HepG2 (cell line): ENCODE data around the gene LCN1. TPM values are rescaled to one million over a fixed set of nuclear protein-coding genes. Genes with fewer than 3 reads are reported as not detected.

Experiments
- AGO1 ChIP-seq: fragments of 200-400 bp; formaldehyde crosslinking; IDR thresholded peaks from 2 replicates; pipeline ENCODE4 v1.6.1; 2017; ENCODE audit warnings: mild to moderate bottlenecking, low read depth, low read length, moderate library complexity; ENCODE audit not compliant: poor library complexity, severe bottlenecking
- HNF4G ChIP-seq, 2 experiments: sonication (generic) in 1 of 2; formaldehyde crosslinking in 1 of 2; IDR thresholded peaks; 2 replicates each; pipeline versions ENCODE4 v1.4.0 to v1.6.1; 2011 to 2020; ENCODE audit warnings: borderline replicate concordance in 2 of 2, low read depth in 2 of 2, mild to moderate bottlenecking in 2 of 2, low read length in 1 of 2, missing genetic modification reagents in 1 of 2, moderate library complexity in 1 of 2
- MEIS1 ChIP-seq: sonication (generic); formaldehyde crosslinking; IDR thresholded peaks from 2 replicates; pipeline ENCODE4 v1.9.0; 2021; ENCODE audit warnings: mild to moderate bottlenecking, missing genetic modification reagents, moderate library complexity, borderline replicate concordance
- NFRKB ChIP-seq: fragments of 450-650 bp; IDR thresholded peaks from 2 replicates; pipeline ENCODE4 v1.6.1; 2017
- ONECUT2 ChIP-seq: sonication (generic); formaldehyde crosslinking; IDR thresholded peaks from 2 replicates; pipeline ENCODE4 v1.4.0; 2020; ENCODE audit warnings: missing genetic modification reagents
- RARA ChIP-seq: IDR thresholded peaks from 2 replicates; pipeline ENCODE4 v1.6.1; 2016; ENCODE audit warnings: missing genetic modification reagents, missing compliant biosample characterization
- SMAD3 ChIP-seq: sonication (generic); formaldehyde crosslinking; IDR thresholded peaks from 2 replicates; pipeline ENCODE4 v1.4.0; 2020; ENCODE audit warnings: missing genetic modification reagents
- ZBTB20 ChIP-seq: sonication (generic); formaldehyde crosslinking; IDR thresholded peaks from 2 replicates; pipeline ENCODE4 v1.8.1; 2023; ENCODE audit warnings: missing genetic modification reagents, low read depth, mild to moderate bottlenecking, borderline replicate concordance
- ZBTB7B ChIP-seq: sonication (generic); formaldehyde crosslinking; IDR thresholded peaks from 2 replicates; pipeline ENCODE4 v1.4.0; 2020; ENCODE audit warnings: missing genetic modification reagents
- ZNF207 ChIP-seq: fragments of 450-650 bp; IDR thresholded peaks from 2 replicates; pipeline ENCODE4 v1.6.1; 2016; ENCODE audit warnings: antibody characterized with exemption, borderline replicate concordance
- ZNF501 ChIP-seq: sonication (generic); formaldehyde crosslinking; IDR thresholded peaks from 2 replicates; pipeline ENCODE4 v1.5.1; 2020; ENCODE audit warnings: mild to moderate bottlenecking, moderate library complexity, missing genetic modification reagents
- ZNF589 ChIP-seq: sonication (generic); formaldehyde crosslinking; conservative IDR thresholded peaks from 2 replicates; pipeline ENCODE4 v1.8.0; 2022; ENCODE audit warnings: mild to moderate bottlenecking, moderate library complexity, missing genetic modification reagents
- ZNF670 ChIP-seq: sonication (generic); formaldehyde crosslinking; IDR thresholded peaks from 2 replicates; pipeline ENCODE4 v1.8.0; 2022; ENCODE audit warnings: mild to moderate bottlenecking, missing genetic modification reagents, borderline replicate concordance
- ZNF674 ChIP-seq: sonication (generic); formaldehyde crosslinking; IDR thresholded peaks from 2 replicates; pipeline ENCODE4 v1.5.0; 2020; ENCODE audit warnings: low read depth, mild to moderate bottlenecking, missing genetic modification reagents
- ZNF713 ChIP-seq: sonication (generic); formaldehyde crosslinking; IDR thresholded peaks from 2 replicates; pipeline ENCODE4 v1.4.0; 2020; ENCODE audit warnings: mild to moderate bottlenecking, missing genetic modification reagents
- polyA plus RNA-seq, 8 experiments: library from polyadenylated mRNA; depleted of rRNA in 3 of 8; stranded (reverse) in 7 of 8; unstranded in 1 of 8; fragments of >200 nt; fragmentation: Illumina TruSeq in 4 of 8; extraction: Trizol in 4 of 8; gene quantifications; 2 replicates each; pipeline versions ENCODE4 v1.2.1 to v1.2.3, GENCODE V29; 2011 to 2016; ENCODE audit warnings: low read depth in 4 of 8, missing spikeins in 1 of 8, mixed read lengths in 1 of 8; ENCODE audit not compliant: insufficient read depth in 1 of 8
- total RNA-seq, 5 experiments: library from RNA; depleted of rRNA; stranded (reverse); fragments of >200 nt; fragmentation: Illumina TruSeq; extraction: Trizol; gene quantifications; 2 replicates each; pipeline ENCODE4 v1.2.3, GENCODE V29; 2016; ENCODE audit warnings: low read depth in 1 of 5
- TF ChIP-seq, protein P1 (sequence below): sonication (generic); formaldehyde crosslinking; IDR thresholded peaks from 2 replicates; pipeline ENCODE4 v1.4.0; 2020; ENCODE audit warnings: mild to moderate bottlenecking, missing genetic modification reagents
- TF ChIP-seq, protein P2 (sequence below): sonication (generic); formaldehyde crosslinking; conservative IDR thresholded peaks from 2 replicates; pipeline ENCODE4 v1.8.1; 2023; ENCODE audit warnings: missing genetic modification reagents
- TF ChIP-seq, protein P3 (sequence below): sonication (generic); formaldehyde crosslinking; IDR thresholded peaks from 2 replicates; pipeline ENCODE4 v1.9.0; 2021; ENCODE audit warnings: missing genetic modification reagents, borderline replicate concordance
- TF ChIP-seq, protein P4 (sequence below): IDR thresholded peaks from 2 replicates; pipeline ENCODE4 v1.6.1; 2016; ENCODE audit warnings: control low read depth
- TF ChIP-seq, protein P5 (sequence below): sonication (generic); formaldehyde crosslinking; conservative IDR thresholded peaks from 2 replicates; pipeline ENCODE4 v1.4.0; 2020; ENCODE audit warnings: mild to moderate bottlenecking, missing genetic modification reagents, moderate library complexity

The LCN1 gene
- total and polyA plus RNA-seq, 2 of the 13 experiments (the other 11 are each of a cell fraction or from before 2014, with no cell fraction given), result not detected

DNA sequence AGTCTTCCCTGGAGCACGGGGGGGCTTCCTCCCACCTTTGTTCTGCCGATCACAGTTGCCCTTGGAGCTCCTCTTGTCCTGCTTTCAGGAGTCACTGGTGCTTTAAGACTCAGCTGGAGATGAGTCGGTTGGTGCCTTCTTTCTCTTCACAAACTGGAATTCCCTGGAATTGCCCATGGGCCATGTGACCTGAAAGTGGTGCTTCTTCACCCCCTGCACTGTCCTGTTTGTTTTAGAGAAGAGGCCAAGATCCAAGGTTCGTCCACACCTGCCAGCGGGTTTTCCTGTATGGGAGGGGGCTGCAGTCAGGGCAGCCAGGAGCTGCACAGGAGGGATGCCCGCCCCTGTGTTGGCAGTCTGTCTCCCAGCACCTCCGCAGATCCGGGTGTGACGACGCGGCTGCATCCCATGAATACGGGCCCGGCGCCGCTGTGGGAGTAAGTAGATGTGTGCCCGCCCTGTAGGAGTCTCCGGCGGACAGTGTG is 30.2 kb upstream of the LCN1 start (continued):
- TF ChIP-seq SMAD3 (CRISPR knock-in tag) (no peak), ZNF501 (CRISPR knock-in tag) (0 out of 2 replicates have a peak, but pooled peaks have one; percentile 44), HNF4G (IDR thresholded peaks at IDR 0.05; ENCODE audit: borderline replicate concordance, low read depth, low read length) (peak; percentile 74), HNF4G (CRISPR knock-in tag; IDR thresholded peaks at IDR 0.05; ENCODE audit: borderline replicate concordance, low read depth) (no peak; the same call in 1 of the 2 replicates), MEIS1 (peak; percentile 62; the same call in 1 of the 2 replicates), ONECUT2 (no peak), ZBTB20 (CRISPR knock-in tag) (peak; percentile 30; the same call in 1 of the 2 replicates), ZNF670 (peak; percentile 47; the same call in 1 of the 2 replicates), ZNF589 (CRISPR knock-in tag) (no peak), ZNF713 (no peak), ZBTB7B (peak; percentile 40; the same call in 1 of the 2 replicates), ZNF207 (no peak), ZNF674 (CRISPR knock-in tag) (no peak), RARA (peak; percentile 64), AGO1 (no peak), NFRKB (no peak)
- TF ChIP-seq, protein P1, sequence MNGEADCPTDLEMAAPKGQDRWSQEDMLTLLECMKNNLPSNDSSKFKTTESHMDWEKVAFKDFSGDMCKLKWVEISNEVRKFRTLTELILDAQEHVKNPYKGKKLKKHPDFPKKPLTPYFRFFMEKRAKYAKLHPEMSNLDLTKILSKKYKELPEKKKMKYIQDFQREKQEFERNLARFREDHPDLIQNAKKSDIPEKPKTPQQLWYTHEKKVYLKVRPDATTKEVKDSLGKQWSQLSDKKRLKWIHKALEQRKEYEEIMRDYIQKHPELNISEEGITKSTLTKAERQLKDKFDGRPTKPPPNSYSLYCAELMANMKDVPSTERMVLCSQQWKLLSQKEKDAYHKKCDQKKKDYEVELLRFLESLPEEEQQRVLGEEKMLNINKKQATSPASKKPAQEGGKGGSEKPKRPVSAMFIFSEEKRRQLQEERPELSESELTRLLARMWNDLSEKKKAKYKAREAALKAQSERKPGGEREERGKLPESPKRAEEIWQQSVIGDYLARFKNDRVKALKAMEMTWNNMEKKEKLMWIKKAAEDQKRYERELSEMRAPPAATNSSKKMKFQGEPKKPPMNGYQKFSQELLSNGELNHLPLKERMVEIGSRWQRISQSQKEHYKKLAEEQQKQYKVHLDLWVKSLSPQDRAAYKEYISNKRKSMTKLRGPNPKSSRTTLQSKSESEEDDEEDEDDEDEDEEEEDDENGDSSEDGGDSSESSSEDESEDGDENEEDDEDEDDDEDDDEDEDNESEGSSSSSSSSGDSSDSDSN (CRISPR knock-in tag), result 0 out of 2 replicates have a peak, but pooled peaks have one; percentile 32
- TF ChIP-seq, protein P2, sequence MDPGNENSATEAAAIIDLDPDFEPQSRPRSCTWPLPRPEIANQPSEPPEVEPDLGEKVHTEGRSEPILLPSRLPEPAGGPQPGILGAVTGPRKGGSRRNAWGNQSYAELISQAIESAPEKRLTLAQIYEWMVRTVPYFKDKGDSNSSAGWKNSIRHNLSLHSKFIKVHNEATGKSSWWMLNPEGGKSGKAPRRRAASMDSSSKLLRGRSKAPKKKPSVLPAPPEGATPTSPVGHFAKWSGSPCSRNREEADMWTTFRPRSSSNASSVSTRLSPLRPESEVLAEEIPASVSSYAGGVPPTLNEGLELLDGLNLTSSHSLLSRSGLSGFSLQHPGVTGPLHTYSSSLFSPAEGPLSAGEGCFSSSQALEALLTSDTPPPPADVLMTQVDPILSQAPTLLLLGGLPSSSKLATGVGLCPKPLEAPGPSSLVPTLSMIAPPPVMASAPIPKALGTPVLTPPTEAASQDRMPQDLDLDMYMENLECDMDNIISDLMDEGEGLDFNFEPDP (CRISPR knock-in tag), result 0 out of 2 replicates have a peak, but pooled peaks have one; percentile 8
- TF ChIP-seq, protein P3, sequence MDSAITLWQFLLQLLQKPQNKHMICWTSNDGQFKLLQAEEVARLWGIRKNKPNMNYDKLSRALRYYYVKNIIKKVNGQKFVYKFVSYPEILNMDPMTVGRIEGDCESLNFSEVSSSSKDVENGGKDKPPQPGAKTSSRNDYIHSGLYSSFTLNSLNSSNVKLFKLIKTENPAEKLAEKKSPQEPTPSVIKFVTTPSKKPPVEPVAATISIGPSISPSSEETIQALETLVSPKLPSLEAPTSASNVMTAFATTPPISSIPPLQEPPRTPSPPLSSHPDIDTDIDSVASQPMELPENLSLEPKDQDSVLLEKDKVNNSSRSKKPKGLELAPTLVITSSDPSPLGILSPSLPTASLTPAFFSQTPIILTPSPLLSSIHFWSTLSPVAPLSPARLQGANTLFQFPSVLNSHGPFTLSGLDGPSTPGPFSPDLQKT, result no peak
- TF ChIP-seq, protein P4, sequence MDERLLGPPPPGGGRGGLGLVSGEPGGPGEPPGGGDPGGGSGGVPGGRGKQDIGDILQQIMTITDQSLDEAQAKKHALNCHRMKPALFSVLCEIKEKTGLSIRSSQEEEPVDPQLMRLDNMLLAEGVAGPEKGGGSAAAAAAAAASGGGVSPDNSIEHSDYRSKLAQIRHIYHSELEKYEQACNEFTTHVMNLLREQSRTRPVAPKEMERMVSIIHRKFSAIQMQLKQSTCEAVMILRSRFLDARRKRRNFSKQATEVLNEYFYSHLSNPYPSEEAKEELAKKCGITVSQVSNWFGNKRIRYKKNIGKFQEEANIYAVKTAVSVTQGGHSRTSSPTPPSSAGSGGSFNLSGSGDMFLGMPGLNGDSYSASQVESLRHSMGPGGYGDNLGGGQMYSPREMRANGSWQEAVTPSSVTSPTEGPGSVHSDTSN (CRISPR knock-in tag), result no peak
- TF ChIP-seq, protein P5, sequence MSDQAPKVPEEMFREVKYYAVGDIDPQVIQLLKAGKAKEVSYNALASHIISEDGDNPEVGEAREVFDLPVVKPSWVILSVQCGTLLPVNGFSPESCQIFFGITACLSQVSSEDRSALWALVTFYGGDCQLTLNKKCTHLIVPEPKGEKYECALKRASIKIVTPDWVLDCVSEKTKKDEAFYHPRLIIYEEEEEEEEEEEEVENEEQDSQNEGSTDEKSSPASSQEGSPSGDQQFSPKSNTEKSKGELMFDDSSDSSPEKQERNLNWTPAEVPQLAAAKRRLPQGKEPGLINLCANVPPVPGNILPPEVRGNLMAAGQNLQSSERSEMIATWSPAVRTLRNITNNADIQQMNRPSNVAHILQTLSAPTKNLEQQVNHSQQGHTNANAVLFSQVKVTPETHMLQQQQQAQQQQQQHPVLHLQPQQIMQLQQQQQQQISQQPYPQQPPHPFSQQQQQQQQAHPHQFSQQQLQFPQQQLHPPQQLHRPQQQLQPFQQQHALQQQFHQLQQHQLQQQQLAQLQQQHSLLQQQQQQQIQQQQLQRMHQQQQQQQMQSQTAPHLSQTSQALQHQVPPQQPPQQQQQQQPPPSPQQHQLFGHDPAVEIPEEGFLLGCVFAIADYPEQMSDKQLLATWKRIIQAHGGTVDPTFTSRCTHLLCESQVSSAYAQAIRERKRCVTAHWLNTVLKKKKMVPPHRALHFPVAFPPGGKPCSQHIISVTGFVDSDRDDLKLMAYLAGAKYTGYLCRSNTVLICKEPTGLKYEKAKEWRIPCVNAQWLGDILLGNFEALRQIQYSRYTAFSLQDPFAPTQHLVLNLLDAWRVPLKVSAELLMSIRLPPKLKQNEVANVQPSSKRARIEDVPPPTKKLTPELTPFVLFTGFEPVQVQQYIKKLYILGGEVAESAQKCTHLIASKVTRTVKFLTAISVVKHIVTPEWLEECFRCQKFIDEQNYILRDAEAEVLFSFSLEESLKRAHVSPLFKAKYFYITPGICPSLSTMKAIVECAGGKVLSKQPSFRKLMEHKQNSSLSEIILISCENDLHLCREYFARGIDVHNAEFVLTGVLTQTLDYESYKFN (CRISPR knock-in tag), result peak; percentile 93
